CD14-positive monocyte (primary cell): ENCODE results near the gene TEX13A. TPM values are rescaled to one million over a fixed set of nuclear protein-coding genes. Genes with fewer than 3 reads are reported as not detected.

Experiments
- DNase-seq, 3 donors: peaks; one replicate each; pipeline ENCODE4 v3.0.0-alpha.2; 2011 to 2022
- H2AFZ ChIP-seq: 2 replicates; pipeline ENCODE4 v1.6.0; 2012; ENCODE audit warnings: mild to moderate bottlenecking, low read depth, low read length, inconsistent platforms; ENCODE audit not compliant: insufficient read depth, poor library complexity, severe bottlenecking
- H3K27ac ChIP-seq, 2 donors: 1 replicate in 1 of 2; 2 replicates in 1 of 2; pipeline ENCODE4 v1.5.1; 2012 to 2013; ENCODE audit warnings: low read length in 2 of 2, control low read depth in 1 of 2, inconsistent platforms in 1 of 2, low read depth in 1 of 2, mild to moderate bottlenecking in 1 of 2
- H3K27me3 ChIP-seq, 2 donors: one replicate each; pipeline versions ENCODE4 v1.6.0 to v1.6.1; 2011 to 2013; ENCODE audit warnings: low read length in 2 of 2; ENCODE audit not compliant: control insufficient read depth in 2 of 2, insufficient read depth in 2 of 2
- H3K36me3 ChIP-seq, 2 donors: replicated peaks in 1 of 2; 1 replicate in 1 of 2; 2 replicates in 1 of 2; pipeline versions ENCODE4 v1.5.1 to v1.6.1; 2012 to 2013; ENCODE audit warnings: low read length in 2 of 2, control low read depth in 1 of 2, inconsistent platforms in 1 of 2, mild to moderate bottlenecking in 1 of 2; ENCODE audit not compliant: insufficient read depth in 2 of 2, control insufficient read depth in 1 of 2
- H3K4me1 ChIP-seq, 2 donors: 1 replicate in 1 of 2; 2 replicates in 1 of 2; pipeline versions ENCODE4 v1.5.1 to v1.6.1; 2012 to 2013; ENCODE audit warnings: low read length in 2 of 2, control low read depth in 1 of 2, inconsistent platforms in 1 of 2, mild to moderate bottlenecking in 1 of 2, moderate library complexity in 1 of 2; ENCODE audit not compliant: insufficient read depth in 2 of 2, control insufficient read depth in 1 of 2
- H3K4me2 ChIP-seq: replicated peaks from 2 replicates; pipeline ENCODE3; 2012; ENCODE audit warnings: low read length, moderate library complexity, mild to moderate bottlenecking; ENCODE audit not compliant: poor library complexity, severe bottlenecking; ENCODE audit errors: extremely low read depth
- H3K4me3 ChIP-seq, 3 experiments: fragments of 200-600 bp in 1 of 3; sonication (generic) in 1 of 3; replicated peaks in 1 of 3; 1 replicate in 2 of 3; 2 replicates in 1 of 3; pipeline ENCODE4 v1.5.1; 2011 to 2013; ENCODE audit warnings: low read length in 3 of 3, mild to moderate bottlenecking in 3 of 3, control low read depth in 2 of 3, low read depth in 2 of 3, inconsistent platforms in 1 of 3, moderate library complexity in 1 of 3
- H3K79me2 ChIP-seq: 2 replicates; pipeline ENCODE4 v1.6.0; 2012; ENCODE audit warnings: mild to moderate bottlenecking, control low read depth, inconsistent platforms, low read length, moderate library complexity; ENCODE audit not compliant: insufficient read depth
- H3K9ac ChIP-seq: 2 replicates; pipeline ENCODE4 v1.6.0; 2017; ENCODE audit warnings: low read length, mild to moderate bottlenecking; ENCODE audit not compliant: insufficient read depth, poor library complexity, severe bottlenecking
- H3K9me3 ChIP-seq, 2 donors: replicated peaks in 1 of 2; 1 replicate in 1 of 2; 2 replicates in 1 of 2; pipeline versions ENCODE4 v1.5.1 to v1.6.1; 2012 to 2013; ENCODE audit warnings: low read length in 2 of 2, control low read depth in 1 of 2; ENCODE audit not compliant: control insufficient read depth in 1 of 2, insufficient read depth in 1 of 2
- H4K20me1 ChIP-seq: 2 replicates; pipeline ENCODE4 v1.6.0; 2012; ENCODE audit warnings: mild to moderate bottlenecking, low read length, control low read depth, moderate library complexity; ENCODE audit not compliant: insufficient read depth
- H3K27ac Mint-ChIP-seq, 7 donors: one replicate each; pipeline ENCODE4 v1.8.0; 2020; ENCODE audit warnings: mild to moderate bottlenecking in 7 of 7, mixed read lengths in 7 of 7, moderate library complexity in 6 of 7, inconsistent platforms in 2 of 7
- H3K27me3 Mint-ChIP-seq, 3 donors: one replicate each; pipeline ENCODE4 v1.8.0; 2021 to 2022; ENCODE audit warnings: low read depth in 3 of 3, mild to moderate bottlenecking in 3 of 3, mixed read lengths in 3 of 3, moderate library complexity in 3 of 3, inconsistent platforms in 1 of 3
- H3K36me3 Mint-ChIP-seq, 2 donors: one replicate each; pipeline ENCODE4 v1.8.0; 2020; ENCODE audit warnings: mixed read lengths in 2 of 2, inconsistent platforms in 1 of 2, mild to moderate bottlenecking in 1 of 2
- H3K4me1 Mint-ChIP-seq: one replicate; pipeline ENCODE4 v1.8.0; 2020; ENCODE audit warnings: mild to moderate bottlenecking, mixed read lengths
- H3K4me3 Mint-ChIP-seq, 2 donors: one replicate each; pipeline ENCODE4 v1.8.0; 2020; ENCODE audit warnings: mild to moderate bottlenecking in 2 of 2, mixed read lengths in 2 of 2, moderate library complexity in 1 of 2
- H3K9me3 Mint-ChIP-seq, 7 donors: one replicate each; pipeline ENCODE4 v1.8.0; 2020 to 2022; ENCODE audit warnings: mixed read lengths in 7 of 7, mild to moderate bottlenecking in 6 of 7, moderate library complexity in 6 of 7, inconsistent platforms in 2 of 7
- CTCF ChIP-seq: fragments of 200-600 bp; IDR thresholded peaks from one replicate; pipeline ENCODE4 v1.8.0; 2022; ENCODE audit warnings: antibody characterized with exemption, mild to moderate bottlenecking
- WGBS: methylation state at CpG from one replicate; pipeline ENCODE4 v1.1.5; 2013; ENCODE audit warnings: missing lambda C conversion rate; ENCODE audit not compliant: insufficient coverage; 5-methylcytosine and 5-hydroxymethylcytosine counted together
- intact Hi-C, 2 donors: fragments of 100-400 bp; cut with micrococcal nuclease; formaldehyde crosslinking; loops; one replicate each; pipeline versions ENCODE4 v1.15.0 to v1.15.1; 2023
- polyA plus RNA-seq, 3 donors: library from polyadenylated mRNA; depleted of rRNA in 1 of 3; unstranded in 2 of 3; stranded (reverse) in 1 of 3; fragments of 300-500 nt in 2 of 3; fragments of >200 nt in 1 of 3; fragmentation: Illumina TruSeq in 2 of 3; gene quantifications; 1 replicate in 2 of 3; 2 replicates in 1 of 3; pipeline ENCODE4 v1.2.3, GENCODE V29; 2012 to 2021

The TEX13A gene
- polyA plus RNA-seq, 3 donors = not detected

GRCh38 chrX:105267167-105267566, 46.7 kb upstream of the TEX13A start:
- H3K27ac ChIP-seq = no peak overlapping the region
- no peaks in the 10 kb centered on the region for H3K79me2 ChIP-seq
- Mint-ChIP-seq H3K27me3 (peaks cover 0 to 10% (median 0%) of the 10 kb centered on the region in 3 donors), H3K4me1 (no peaks in the 10 kb centered on the region), H3K36me3 (no peaks in the 10 kb centered on the region), H3K9me3 (peaks cover 0 to 3% (median 0%) of the 10 kb centered on the region in 7 donors), H3K4me3 (no peak overlapping the region), H3K27ac (no peak overlapping the region)
- no peak for DNase-seq
- H3K36me3 ChIP-seq = no peaks in the 10 kb centered on the region
- no peak overlapping the region for H3K4me2 ChIP-seq
- intact Hi-C loops = no loop called here
- H3K27me3 ChIP-seq = no peaks in the 10 kb centered on the region
- H3K4me1 ChIP-seq = no peaks in the 10 kb centered on the region
- H3K9me3 ChIP-seq = no peaks in the 10 kb centered on the region
- no peak overlapping the region for H3K9ac ChIP-seq
- WGBS = no CpG with 5 or more reads among the region's 2 CpGs
- H2AFZ ChIP-seq = no peak overlapping the region
- no peak for TF ChIP-seq CTCF
- H4K20me1 ChIP-seq = no peaks in the 10 kb centered on the region
- no peak overlapping the region for H3K4me3 ChIP-seq

- H3K9me3 ChIP-seq = no peaks in the 10 kb centered on the region
- Mint-ChIP-seq H3K4me3 (no peak overlapping the region), H3K4me1 (no peaks in the 10 kb centered on the region), H3K36me3 (no peaks in the 10 kb centered on the region), H3K27ac (no peak overlapping the region), H3K9me3 (peaks cover 0 to 3% (median 0%) of the 10 kb centered on the region in 7 donors), H3K27me3 (peaks cover 0 to 10% (median 0%) of the 10 kb centered on the region in 3 donors)
- no peak overlapping the region for H3K27ac ChIP-seq
- TF ChIP-seq CTCF = no peak
- no peaks in the 10 kb centered on the region for H4K20me1 ChIP-seq
- H3K79me2 ChIP-seq = no peaks in the 10 kb centered on the region
- no peak overlapping the region for H2AFZ ChIP-seq
- no peaks in the 10 kb centered on the region for H3K36me3 ChIP-seq
- H3K4me3 ChIP-seq = no peak overlapping the region
- DNase-seq = no peak
- no peaks in the 10 kb centered on the region for H3K27me3 ChIP-seq
- H3K4me1 ChIP-seq = no peaks in the 10 kb centered on the region
- H3K4me2 ChIP-seq = no peak overlapping the region
- intact Hi-C loops = no loop called here
- WGBS = no CpG with 5 or more reads among the region's 1 CpG
- no peak overlapping the region for H3K9ac ChIP-seq
Measured at GRCh38 chrX:105266456-105266855, 46.0 kb upstream of the TEX13A start.
